NCI-H1930 (cell line): ENCODE results near the gene MMP8.

Source experiments
- DNase-seq, 2 experiments: peaks; one replicate each; lab custom pipeline; 2025; lab: John Stamatoyannopoulos, UW

The MMP8 gene

DNA sequence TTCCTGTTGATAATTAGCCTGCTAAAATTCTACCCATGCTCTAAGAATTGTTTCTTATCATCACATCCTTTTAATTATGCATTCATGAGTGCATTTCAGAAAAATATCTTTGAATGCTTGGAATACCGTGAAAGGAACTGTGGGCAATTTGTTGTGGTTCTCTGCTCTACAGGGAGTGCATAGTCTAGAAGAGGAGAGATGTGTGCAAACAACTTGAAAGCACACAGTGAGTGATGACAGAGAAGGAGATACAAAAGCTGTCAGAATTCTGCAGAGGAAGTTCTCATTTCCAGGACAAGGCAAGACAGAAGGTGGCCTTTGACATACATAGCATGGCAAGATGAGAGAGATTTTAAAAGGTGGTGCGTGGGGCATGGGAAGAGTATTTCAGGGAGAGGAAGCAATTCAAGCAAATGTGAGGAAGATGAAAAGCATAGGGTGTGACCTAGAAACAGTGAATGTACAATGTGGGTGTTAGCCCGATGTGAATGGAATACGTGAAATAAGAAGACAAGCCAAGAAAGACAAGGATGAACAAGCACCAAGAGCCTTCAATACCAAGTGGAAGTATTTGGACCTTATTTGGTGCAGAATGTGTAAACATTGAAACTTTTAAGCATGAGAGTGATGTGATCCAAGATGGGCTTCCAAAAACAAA is 5.0 kb downstream of the MMP8 start:
- DNase-seq, result no peak

DNA sequence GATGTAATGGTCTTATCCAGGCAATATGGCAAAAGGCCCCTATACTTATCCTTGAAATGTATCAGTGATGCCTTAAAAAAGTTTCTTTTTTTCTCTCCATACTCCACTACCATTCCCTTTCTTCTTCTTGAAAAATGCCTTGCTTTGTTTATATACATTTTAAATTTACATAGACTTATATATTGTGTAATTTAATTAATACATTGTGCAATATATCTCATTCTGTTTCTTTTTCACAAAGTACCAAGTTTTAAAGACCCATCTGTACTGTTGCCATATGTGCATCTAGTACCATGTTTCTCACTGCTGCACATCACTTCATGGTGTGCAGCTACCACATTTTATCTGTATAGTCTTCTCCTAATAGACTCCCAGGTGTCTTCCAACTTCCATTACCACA is 7.5 kb downstream of the MMP8 start:
- DNase-seq, result no peak

DNA sequence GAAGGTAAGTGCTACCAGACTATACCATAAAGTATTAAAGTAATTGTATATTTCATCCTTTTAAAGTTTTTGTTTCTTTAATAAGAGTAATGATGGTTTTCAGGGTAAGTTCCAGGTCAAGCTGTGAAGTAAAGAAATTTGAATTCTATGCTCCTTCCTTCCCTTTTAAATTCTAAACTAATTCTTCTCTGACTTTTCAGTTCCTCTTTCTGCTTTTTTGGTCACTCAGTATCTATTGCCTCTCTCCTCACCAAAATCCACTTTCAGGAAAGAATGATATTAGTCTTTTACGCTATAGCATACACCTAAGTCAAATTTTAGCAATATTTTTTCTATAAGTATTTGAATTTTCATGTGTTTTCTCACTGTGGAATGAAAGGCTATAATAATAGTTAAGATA is 8.2 kb downstream of the MMP8 start:
- no peak for DNase-seq

DNA sequence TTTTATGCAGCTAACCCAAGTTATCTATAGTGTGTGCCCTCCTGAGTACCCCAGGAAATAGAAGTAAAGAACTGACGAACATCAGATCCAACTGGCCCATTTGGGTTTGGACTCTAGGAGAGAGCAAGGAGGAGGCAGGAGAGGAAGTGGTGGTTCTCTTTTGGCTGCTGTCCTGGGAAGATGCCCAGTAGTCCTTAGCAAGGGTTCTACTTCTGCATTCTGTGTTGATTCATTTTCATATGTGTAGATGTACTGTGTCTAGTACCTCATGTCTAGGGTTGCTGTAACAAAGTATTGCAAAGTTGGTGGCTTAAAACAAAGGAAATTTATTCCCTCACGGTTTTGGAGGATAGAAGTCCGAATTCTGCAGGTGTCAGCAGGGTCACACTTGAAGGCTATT is 12.6 kb downstream of the MMP8 start:
- DNase-seq, result no peak

GRCh38 chr11:102709201-102709945 is 15.4 kb downstream of the MMP8 start:
- no peak for DNase-seq

GRCh38 chr11:102708654-102709053 is 16.1 kb downstream of the MMP8 start:
- DNase-seq, result no peak

DNA sequence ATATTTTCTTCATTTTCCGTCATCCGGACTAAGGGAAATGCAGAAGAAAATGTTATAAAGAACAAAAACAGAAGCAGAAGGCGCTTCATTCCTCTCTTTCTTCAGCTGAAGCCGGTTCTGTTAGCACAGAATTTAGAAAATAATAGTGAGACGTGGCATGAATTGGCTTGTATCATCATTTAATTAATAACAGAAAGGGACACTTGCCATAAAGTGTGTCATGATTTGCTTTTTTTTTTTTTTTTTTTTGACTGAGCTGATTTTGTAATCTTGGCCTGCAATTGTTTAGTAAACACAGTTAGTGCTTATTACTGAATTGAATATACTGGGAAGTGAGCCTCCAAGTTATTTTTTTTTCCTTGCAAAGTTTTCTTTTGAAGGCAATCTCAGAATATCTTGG is 19.1 kb downstream of the MMP8 start, which contains the start of gene MMP27:
Gene MMP27 (minus strand): TSS at position 144 of the 400 bp plus-strand sequence. CDS start 55 bp downstream, at position 89.
- DNase-seq, result no peak

DNA sequence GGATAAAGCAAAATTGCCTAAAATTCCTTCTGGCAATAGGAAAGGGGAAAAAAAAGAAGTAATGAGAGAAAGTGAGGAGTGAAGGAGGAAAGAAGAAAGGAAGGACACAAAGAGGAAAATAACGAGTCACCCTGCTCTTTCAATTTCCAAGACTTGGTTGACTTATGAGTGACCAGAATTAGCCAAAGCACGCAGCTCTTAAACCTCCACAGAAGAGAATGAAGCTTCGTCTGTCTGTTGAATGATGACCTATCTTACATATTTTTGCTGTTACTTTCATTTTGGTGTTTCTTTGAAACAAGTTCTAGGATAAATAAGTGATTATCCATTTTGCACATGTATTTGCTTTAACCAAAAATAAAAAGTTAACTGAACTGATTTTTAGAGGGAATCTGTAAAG is 19.9 kb downstream of the MMP8 start:
- no peak for DNase-seq

DNA sequence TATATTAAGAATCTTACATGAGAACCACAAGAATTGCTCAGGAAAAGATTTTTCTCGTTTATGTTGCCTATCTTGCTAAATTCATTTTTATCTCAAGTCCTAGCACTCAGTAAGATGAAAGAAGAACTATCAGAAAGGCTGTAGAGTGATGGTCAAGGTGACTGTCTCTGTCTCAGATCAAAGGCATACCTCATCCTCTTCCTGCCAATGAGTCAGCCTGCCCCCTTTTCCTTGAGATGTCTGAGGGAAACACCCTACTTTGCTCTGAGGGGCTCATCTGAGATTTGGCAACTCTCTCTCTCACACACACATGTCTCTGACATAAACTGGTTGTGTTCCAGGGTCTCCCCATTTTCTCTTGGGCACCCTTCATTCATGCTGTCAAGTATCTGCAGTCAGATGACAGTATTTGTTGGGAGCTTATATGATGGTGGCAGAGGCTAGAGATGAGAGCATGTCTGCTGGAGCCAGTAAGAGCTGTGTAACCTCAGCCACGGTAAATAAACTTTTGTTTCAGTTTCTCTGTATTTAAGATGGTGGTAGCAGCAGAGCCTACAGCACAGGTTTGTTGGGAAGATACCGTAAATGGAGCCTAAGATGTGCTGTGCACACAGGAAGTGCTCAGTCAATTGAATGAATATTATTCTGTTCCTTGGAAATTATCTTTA is 20.8 kb downstream of the MMP8 start:
- DNase-seq, result no peak

DNA sequence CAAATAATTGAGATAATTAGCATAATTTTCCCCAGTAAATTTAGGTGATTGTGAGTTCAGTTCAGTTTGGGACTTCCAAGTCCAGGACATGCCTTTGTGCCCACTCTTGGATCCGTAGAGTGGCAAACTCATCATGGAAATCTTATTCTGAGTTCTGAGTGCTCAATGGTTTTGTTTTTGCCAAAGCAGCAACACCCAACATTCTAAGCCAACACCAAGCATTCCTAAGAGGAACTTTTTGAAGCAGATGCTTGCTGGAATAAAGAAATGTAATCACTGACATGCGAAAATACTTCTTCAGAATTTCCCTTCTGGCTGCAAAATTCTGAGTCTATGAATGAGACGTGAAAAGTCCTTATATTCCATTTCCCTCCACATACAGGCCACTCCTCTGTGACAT is 29.6 kb downstream of the MMP8 start:
- no peak for DNase-seq

DNA sequence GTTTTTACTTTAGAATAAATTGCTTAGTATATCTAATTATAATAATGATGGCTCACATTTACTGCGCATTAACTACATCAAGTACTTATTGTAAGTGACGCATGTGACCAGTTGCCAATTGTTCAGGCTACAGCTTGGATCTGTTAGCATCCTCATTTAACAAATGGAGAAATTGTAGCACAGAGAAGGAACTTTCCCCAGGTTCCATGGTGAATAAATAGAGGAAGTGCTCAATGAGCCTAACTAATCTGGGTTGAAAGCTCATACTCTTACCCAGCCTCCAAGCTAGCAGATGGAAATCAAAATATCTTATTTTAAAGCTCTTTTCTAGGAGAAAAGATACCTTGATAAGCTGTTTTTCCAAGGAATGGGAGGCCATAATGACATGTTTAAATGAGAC is 39.0 kb downstream of the MMP8 start:
- DNase-seq, result no peak

GRCh38 chr11:102685338-102685737 is 39.4 kb downstream of the MMP8 start:
- DNase-seq, result no peak

- DNase-seq, result no peak
Measured at GRCh38 chr11:102683277-102683676, 41.5 kb downstream of the MMP8 start.

- no peak for DNase-seq
Measured at GRCh38 chr11:102680945-102681344, 43.8 kb downstream of the MMP8 start.

DNA sequence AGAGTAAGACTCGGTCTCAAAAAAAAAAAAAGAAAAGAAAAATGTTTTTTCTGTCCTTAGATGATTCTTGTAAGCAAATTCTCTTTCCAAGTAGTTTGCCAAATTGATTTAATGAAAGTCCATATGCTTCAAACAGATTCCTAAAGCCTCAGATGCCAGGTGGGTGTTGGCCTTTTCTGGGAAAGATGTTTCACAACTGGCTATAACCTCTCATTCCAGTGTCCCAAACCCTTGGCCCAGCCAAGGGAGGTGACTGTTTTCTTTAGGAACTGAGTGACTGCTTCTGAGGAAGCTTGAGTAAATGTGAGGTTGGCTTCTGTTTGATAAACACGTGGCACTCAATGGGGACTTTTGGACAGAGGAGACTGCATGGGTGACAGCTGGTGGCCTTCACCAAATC is 46.7 kb downstream of the MMP8 start:
- no peak for DNase-seq

- no peak for DNase-seq
Measured at GRCh38 chr11:102676084-102676483, 48.7 kb downstream of the MMP8 start.

- no peak for DNase-seq
Measured at GRCh38 chr11:102669664-102670063, 55.1 kb downstream of the MMP8 start.

DNA sequence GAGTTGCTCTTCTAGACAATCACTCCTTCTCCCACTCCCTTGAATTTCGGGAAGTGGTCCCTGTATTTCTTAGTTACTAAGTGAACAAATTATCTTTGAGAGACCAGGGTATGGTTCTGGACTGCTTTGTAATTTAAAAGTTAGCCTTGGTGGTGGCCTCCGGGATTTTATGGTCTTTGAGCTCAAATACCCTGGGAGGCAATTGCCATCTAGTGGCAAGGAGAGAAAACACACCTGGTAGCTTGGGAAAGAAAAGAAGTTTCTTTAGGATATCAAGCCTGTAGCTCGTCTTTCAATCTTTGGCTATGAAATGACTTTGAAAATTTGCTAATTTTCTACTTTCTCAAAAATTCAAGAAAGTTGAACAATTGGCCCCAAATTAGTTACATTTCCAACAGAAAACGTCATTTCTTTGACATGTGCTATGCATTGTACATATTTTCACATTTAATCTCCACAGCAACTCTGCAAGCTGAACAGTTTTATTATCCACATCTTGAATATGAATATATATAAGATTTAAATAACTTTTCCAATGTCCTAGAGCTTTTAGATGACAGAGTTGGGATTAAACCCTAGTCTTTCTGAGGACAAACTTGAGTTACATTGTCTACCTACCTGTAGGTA is 58.3 kb downstream of the MMP8 start:
- DNase-seq, result peak in 1 of 2 experiments; percentile 19

- no peak for DNase-seq
Measured at GRCh38 chr11:102664001-102664752, 60.6 kb downstream of the MMP8 start.

- DNase-seq, result no peak
Measured at GRCh38 chr11:102662607-102663006, 62.1 kb downstream of the MMP8 start.
